GM21529 (cell line): ENCODE data around the gene LPGAT1.
"Not testable (repeated sequence)": the region's sequence is repeated elsewhere in the genome, so short reads cannot be mapped to it uniquely, and the experiment has no call there.

Experiments used
- ATAC-seq: cut with Tn5 transposase; IDR thresholded peaks from one replicate; pipeline ENCODE4 v1.9.1; 2021; ENCODE audit not compliant: unreplicated experiment

LPGAT1 gene

GRCh38 chr1:211830328-211831142 lies at the start of gene LPGAT1:
TSS of gene LPGAT1 (minus strand) at chr1:211830763. CDS start at chr1:211829296, 1,467 bp downstream.
- ATAC-seq = peak; percentile 70

- ATAC-seq = no peak
These were observed 48.9 kb upstream of the LPGAT1 start for GRCh38 chr1:211879475-211879874.

- ATAC-seq = no peak
These were observed 46.5 kb upstream of the LPGAT1 start for GRCh38 chr1:211876851-211877590.

GRCh38 chr1:211875541-211875940 lies 45.0 kb upstream of the LPGAT1 start:
- no peak for ATAC-seq

DNA sequence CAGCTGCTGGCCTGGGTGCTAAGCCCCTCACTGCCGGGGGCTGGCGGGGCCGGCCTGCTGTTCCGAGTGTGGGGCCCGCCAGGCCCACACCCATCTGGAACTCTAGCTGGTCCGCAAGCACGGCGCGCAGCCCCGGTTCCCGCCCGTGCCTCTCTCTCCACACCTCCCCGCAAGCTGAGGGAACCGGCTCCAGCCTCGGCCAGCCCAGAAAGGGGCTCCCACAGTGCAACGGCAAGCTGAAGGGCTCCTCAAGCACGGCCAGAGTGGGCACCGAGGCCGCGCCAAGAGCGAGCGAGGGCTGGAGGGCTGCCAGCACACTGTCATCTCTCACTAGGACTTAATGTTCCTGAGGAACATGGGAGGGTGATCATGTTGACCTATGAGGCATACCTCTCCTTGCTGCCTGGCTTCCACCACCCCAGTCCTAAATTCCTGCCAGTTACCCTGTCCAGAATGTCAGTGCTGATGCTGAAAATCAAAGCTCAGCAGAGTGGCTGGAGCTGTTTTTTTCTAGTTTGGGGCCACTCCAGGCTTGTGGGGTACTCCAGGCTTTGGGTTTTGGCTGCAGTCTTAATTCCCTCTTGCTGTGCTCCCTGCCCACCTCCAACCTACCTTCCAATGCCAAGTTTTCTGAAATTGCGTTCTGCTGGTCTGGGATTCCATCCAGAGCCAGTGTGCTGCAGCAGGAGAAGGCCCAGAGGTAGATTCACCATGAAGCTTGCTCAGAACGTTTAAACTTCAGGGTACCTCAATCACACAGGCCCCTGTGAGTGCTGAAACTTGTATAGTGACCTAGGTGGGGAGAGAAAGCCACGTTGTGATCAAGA lies 44.2 kb upstream of the LPGAT1 start:
- no peak for ATAC-seq

DNA sequence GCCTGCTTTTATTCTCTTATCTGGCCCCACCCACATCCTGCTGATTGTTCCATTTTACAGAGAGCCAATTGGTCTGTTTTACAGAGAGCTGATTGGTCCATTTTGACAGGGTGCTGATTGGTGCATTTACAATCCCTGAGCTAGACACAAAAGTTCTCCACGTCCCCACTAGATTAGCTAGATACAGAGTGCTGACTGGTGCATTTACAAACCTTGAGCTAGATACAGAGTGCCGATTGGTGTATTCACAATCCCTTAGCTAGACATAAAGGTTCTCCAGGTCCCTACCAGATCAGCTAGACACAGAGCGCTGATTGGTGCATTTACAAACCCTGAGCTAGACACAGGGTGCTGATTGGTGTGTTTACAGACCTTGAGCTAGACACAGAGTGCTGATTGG lies 43.2 kb upstream of the LPGAT1 start:
- ATAC-seq = not testable (repeated sequence)

GRCh38 chr1:211870156-211870555 lies 39.6 kb upstream of the LPGAT1 start:
- no peak for ATAC-seq

DNA sequence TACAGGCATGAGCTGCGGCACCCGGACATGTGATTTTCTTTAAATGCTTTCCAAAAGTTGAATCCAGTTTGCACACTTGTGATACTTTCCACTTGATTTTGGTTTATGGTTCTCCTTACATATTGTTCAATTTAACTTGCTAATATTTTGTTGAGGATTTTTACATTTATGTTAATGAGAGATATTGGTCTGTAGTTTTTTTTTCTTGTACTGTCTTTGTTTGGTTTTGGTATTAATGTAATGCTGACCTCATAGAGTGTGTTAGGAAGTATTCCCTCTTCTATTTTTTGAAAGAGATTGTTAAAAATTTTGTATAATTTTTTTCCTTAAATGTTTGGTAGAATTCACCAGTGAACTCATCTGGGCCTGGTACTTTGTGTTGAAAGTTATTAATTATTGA lies 34.6 kb upstream of the LPGAT1 start:
- no peak for ATAC-seq

GRCh38 chr1:211859405-211859804 lies 28.8 kb upstream of the LPGAT1 start:
- ATAC-seq = no peak

GRCh38 chr1:211851174-211851573 lies 20.6 kb upstream of the LPGAT1 start:
- no peak for ATAC-seq

DNA sequence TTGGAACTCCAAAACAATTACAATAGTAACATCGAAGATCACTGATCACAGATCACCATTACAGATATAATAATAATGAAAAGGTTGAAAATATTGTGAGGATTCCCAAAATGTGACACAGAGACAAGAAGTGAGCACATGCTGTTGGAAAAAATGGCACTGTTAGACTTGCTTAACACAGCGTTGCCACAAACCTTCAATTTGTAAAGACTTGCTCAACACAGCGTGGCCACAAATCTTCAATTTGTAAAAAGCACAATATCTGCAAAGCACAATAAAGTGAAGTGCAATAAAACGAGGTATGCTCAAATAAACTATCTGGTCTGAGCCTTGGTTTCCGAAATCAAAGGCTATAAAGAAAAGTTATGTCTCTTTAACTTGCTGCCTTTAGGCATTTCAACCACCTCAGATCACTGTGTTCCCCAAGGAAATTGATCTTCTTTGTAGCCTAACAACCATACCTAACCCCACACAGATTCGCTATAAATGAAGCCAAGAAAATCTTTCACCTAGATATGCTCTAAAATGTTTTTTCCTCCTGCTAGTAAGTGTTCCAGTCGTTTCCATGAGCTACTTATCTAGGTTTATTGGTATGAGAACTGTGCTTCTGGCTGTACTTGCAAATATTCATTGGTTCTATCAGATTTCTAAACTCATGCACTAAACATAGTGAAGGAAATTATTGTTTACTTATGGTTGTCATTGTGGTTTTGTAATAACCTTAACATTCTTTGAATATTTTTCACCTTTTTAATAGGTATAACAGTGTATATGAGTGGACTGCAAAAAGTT lies 13.1 kb upstream of the LPGAT1 start:
- no peak for ATAC-seq

GRCh38 chr1:211843018-211843417 lies 12.5 kb upstream of the LPGAT1 start:
- no peak for ATAC-seq

- ATAC-seq = no peak
These were observed 12.0 kb upstream of the LPGAT1 start for GRCh38 chr1:211842518-211842917.

DNA sequence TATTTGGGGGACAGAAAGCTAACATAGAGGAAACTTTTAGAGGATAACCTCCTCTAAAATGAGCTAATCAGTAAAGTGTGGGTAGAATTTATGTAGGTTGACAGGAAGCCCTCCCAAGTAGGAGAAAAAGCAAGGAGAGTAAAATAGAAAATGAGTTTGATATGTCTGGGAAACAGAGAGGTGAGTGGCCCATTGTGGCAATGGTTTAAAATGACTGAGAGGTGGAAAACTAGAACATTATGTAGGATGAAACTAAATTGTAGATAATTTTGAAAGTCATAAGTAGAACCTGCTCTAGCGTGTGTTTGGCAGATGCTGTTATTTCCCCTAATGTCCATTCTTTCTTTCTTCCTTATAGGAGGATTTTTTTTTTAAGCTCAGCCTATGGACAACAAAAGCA lies 8.5 kb upstream of the LPGAT1 start:
- no peak for ATAC-seq

DNA sequence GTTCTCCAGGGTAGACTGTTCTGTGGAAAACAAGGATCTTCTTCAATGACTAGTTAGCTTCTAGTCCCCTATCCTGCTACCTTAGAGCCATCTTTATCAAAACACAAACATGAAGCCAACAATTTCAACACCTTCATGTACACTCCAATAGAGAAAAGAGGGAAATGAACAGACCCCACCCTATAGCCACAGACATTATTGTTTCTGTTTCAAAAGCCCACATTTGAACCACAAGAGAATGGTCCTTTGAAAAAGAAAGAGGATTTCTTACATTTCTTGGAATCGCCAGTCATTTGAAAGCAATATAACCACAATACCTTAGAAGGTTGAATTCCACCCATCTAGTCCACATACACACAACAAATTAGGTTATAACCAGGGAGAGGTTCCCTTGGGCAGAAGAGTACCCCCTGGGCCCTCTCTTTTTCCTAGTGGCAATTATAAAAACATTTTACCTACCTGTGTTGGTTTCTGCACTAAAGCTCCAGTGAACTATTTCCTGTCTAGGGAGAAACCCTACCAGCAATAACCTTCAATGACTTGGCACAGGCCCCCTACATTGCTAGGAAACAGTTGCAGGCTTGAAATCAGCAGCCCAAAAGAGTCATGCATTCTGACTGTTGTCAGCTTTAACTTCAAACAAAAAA lies 2.7 kb upstream of the LPGAT1 start:
- ATAC-seq = no peak

DNA sequence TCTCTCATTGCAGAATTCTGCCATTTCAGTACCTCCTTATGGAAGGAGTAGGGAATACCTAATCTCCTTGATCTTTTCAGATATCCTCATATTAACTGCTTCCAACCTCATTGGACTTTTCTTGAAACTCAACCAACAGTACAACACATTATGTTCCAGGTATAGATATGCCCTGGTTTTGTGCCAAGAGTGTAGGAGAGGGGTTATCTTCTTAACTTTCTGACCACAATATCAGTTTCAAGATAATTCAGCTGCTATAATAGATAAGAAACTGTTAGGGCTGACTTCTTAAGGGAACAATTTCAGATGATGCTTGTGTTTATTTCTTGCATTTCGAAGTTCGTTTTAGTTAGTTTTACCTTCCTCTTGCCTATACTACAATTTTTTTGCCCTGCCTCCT lies 2.1 kb upstream of the LPGAT1 start:
- ATAC-seq = no peak

- no peak for ATAC-seq
These were observed 1.2 kb upstream of the LPGAT1 start for GRCh38 chr1:211831558-211832323.

- ATAC-seq = peak; percentile 23
These were observed 572 bp downstream of the LPGAT1 start for GRCh38 chr1:211830055-211830327.

DNA sequence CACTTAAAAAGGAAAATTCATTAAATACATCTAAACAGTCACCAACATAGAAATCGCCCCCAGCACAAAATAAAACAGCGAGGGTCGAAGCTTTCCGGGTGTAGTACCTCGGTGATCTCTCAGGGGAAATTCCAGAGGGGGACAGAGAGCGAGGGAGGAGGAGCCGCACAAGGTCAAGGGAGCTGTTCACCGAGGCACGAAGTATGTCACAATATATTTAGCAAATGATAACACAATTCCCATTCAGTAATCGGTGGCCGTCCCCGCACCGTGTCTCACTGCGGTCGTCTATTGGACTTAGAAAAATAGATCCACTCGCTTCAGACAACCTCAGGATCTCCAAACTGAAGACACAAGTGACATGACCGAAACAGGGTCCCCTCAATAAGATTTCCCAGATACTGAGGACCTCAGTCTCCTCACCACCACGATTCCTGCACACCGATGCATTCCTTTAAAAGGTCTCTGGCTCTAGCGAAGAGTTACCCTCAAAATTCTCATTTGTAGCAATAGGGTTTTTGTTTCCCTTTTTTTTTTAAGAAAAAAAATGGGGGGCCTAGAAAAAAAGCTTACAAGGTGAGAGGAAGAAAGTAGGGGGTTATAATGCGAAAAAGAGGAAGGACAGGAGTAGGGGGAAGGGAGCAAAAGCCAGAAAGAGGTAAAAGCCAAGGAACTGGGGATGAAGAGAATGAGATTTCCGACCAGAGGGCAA lies 1.1 kb downstream of the LPGAT1 start:
- no peak for ATAC-seq
